ENCODE data around the gene CABP7.

CABP7 gene

DNA sequence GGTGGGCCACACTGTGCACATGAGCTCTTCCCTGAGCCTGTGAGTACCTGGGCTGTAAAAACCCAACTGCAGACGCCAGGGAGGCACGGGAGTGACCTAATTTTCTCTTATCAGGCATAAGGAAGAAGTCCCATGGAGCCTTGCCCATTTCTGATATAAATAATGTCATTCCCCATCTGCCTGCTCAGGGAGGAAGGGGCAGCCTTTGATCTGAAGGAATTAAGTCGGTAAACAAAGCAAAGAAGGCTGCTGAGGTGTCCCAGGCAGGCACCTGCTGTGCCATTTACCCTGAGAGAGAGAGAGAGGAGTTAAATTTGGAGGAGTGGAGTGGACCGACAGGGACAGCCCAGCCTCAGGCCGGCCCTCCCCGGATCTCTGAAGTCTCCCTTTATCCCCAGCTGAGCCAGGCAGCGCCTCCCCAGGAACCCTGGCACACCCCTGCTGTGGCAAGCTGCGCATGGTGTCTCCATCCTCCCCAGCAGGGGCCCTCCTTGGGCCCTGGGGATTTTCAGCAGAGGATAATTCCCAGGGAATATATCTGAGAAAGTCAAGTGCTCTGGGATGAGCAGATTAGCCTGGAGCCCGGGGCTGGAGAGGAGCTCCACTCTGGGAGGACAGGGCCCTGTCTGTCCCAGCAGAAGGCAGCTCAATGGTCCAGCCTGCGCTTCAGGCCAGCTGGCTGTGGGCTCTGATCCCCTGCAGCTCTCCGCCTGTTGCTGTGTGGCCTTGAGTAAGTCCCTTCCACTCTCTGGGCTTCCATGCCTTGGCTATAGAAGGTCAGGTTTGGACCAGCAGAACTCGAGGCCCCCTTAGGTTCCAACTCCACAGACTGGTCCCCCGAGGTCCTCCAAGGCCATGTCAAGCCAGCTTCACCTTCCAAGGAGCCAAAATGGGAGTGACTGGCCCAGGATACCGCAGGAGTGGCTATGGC, 17.5 kb upstream of the CABP7 start:
- no peak for DNase-seq (ENCODE audit: low read depth, low spot score)

DNA sequence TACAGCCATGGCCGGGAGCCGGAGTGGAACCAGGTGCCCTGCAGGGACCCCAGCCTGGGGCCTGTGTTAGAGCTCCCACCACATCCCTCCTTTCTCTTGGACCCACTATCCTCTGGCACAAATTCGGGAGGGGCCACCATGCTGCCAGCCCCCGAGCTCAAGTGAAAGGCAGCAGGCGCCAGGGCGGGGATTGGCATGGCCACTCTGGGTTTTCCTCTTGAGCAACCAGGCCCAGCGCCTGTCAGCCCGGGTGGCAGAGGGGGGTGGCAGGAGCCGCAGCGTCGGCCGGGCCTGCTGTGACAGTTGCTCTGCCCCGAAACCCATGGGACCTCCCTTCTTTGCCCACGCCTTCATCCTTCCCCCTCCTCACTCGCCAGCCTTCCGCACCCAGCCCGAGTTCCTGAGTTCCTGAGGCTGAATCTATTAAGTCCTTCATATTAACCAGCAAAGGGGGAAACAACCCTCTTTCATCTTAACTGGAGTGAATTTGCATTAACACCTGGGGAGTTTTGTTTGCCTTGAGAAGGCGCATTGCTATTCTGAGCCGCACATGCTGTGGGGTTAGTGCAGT, 16.8 kb upstream of the CABP7 start:
- DNase-seq (ENCODE audit: low read depth, low spot score) = no peak

DNA sequence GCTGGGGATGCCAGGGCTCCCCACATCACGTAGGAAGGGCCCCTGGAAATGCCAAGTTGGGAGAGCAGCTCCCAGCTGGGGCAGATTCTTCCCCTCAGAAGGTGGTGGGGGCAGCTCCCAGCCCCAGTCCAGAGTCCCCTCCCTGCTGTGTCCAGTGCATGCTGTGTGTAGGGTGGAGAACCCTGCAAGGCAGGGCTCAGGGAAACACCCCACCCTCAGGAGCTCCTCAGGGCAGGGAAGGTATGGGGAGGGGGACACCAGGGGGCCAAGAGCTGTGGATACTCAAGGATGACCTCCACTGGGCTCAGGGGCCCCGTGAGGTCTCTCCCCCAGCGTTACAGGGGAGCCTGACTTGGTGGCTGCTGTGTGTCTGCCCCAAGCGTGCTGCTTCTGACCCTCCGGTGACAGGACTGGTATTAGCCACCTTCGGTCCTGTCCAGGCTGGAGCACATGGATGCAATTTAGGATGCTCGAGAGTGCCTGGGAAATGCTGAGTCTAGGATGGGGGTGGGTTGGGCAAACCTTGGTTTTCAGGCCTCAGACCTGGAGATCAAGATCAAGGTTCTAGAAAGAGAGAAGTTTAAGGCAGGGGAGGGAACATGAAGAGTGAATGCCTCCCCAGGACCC, 16.1 kb upstream of the CABP7 start:
- DNase-seq (ENCODE audit: low read depth, low spot score) = no peak

DNA sequence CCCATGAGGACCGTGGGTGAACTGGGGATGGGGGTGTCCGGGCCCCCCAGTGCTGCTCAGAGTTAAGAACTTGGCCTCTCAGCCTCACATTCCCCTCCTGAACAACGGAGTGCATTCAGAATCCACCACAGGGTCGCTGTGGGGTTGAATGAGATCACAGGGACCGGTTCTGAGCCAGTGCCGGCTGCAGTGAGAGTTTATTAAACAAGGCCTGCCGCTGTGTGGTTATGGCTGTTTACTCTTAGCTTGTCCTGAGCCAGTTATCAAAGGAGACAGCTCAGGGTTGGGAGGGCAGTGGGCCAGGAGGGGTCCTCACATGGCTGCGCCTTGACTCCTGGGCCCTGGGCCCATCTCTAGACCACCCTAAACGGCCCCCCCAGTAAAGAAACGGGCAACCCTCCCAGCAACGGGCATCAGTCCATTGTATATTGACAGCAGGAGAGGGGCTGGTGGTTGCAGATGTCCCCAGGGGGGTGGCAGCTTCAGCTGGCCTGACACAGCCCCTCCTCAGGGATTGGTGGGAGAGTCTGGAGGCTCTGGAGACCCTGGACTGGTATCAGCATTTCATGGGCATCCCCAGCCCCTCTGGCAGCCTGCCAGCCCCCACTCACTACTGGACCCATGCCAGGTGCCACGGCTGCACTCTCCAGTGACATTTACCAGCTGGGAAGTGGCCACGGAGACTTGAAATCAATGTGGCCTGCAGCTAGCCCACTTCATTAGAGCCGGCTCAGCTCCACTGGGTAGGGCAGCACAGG, 15.1 kb upstream of the CABP7 start:
- DNase-seq (ENCODE audit: low read depth, low spot score) = no peak

DNA sequence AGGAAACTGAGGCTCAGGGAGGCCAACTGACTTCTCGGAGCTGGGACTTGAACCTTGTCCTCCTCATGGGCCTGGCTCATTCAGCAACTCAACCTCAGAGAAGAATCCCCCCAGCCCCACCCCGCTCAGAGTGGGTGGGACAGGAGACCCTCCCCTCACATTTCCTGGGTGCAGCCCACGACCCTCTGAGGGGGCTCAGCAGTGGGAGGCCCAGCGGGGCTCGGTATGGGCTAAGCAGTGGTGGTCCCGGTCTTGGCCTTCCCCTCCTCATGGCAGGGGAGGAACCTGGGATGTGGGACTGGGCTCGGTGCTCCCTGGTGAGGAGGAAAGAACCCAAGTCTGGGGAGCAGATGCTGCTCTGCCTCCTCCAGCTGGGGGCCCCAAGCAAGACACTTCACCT, 14.2 kb upstream of the CABP7 start:
- no peak for DNase-seq (ENCODE audit: low read depth, low spot score)

DNA sequence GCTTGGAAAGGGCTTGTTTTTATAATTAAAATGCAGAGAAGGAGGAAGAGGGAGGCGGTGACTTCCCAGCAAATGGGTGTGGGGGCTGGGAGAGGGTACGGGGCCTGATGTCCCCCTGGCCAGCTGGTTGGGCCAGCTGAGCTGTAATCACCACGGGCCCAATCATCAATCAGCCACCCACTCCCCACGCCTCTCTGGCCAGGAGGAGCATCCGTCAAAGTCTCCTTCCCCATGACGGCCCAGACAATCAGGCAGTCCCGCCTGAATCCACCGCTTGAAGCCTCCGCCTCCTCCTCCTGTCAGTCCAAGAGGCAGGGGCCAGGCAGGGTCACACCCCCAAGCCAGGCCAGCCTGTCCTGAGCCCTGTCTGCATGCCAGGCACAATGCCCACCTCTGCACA, 13.3 kb upstream of the CABP7 start:
- DNase-seq (ENCODE audit: low read depth, low spot score) = no peak

DNA sequence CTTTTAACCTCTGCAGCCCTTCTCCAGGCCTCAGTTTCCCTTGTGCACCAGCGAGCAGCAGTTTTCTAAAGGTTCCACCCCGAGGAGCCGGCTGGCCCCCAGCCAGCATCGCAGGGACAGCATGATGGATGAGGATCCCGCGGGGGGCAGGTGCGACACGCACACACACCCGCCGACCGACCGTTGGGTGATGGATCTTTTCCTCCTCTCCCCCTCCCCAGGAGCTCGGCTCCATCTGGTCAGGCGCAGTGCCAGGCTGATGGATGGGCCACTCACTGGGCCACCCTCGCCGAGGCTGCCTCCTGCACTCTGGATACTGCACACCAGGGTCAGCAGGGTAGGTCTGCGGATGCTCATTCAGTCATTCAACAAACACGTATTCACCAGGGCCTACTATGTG, 12.8 kb upstream of the CABP7 start:
- DNase-seq (ENCODE audit: low read depth, low spot score) = no peak

DNA sequence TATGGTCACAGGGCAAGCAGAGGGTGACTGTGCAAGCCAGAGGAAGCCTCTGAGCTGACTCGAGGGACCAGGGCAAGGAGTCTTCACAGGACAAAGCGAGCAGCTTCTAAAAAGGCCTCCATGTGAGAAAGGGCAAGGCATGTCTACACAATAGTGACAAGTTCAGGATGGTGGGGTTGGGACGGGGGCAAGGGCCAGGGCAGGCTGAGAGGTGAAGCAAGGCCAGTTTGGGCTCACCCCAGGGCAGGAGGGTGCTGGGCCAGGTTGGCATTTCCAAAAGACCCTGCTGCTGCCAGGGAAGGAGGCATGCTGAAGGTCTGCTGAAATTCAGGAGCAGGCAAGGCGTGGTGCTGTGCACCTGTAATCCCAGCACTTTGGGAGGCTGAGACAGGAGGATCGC, 12.3 kb upstream of the CABP7 start:
- no peak for DNase-seq (ENCODE audit: low read depth, low spot score)

DNA sequence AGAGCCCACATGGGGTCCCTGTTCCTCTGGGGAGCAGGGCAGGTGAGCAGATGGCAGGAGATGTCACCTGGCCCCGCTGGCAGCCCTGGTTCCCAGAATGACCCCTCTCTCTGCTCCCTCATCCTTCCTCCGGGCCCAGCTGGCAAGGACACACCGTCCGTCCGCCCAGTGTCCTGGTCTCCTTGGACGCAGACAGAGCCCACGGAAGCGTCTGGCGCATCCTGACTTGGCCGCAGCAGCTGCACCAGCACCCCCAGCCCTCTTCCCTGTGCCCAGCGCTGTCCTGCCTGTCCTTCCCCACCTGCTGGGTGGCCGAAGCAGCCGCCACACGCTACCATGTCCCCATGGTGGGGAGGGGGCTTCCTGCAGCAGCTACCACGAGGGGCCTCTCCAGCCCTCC, 9.6 kb upstream of the CABP7 start:
- DNase-seq (ENCODE audit: low read depth, low spot score) = no peak

DNA sequence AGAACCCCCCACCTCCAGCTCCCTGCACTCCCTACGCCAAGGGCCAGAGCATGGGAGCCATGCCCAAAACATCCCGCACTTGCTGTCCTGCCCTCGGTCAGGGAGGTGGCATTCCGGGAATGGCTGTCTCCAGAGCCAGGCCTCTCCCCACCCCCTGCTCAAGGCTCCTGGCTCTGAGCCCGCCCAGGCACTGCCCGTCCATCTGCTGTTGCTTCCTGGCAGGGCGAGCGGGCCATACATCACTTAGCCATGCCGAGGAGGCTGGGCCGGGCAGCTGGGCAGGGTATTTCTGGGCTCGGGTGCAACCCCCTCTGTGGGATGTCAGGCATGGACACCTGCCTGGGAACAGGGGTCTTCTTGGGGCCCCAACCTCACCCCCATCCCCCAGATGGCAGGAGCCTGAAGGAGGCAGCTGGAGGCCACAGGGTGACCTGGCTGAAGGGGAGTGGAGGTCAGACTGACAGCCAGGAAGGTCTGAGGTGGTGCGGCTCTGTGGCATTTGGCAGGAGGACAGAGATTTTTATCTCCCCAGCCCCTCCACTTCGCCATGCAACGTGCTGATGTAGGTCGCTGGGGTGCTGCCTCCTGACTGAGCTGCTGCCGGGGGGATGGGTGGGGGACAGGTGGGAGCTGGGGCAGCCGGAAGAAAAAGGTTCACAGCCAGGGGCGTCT, 8.7 kb upstream of the CABP7 start:
- no peak for DNase-seq (ENCODE audit: low read depth, low spot score)

DNA sequence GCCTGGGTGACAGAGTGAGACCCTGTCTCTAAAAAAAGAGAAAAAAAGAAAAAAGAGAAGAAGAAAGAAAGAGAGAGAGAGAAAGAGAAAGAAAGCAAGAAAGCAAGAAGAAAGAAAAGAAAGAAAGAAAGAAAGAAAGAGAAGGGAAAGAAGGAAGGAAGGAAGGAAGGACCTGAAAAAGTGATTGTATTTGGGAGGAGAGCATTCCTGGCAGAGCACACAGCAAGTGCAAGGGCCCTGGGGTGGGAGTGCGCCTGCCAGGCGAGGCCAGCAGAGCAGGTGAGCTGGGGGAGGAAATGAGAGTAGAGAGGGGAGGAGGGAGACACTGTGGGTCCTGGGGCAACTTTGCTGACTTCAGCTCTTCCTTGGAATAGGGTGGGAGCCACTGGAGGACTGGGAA, 7.7 kb upstream of the CABP7 start:
- DNase-seq (ENCODE audit: low read depth, low spot score) = no peak

DNA sequence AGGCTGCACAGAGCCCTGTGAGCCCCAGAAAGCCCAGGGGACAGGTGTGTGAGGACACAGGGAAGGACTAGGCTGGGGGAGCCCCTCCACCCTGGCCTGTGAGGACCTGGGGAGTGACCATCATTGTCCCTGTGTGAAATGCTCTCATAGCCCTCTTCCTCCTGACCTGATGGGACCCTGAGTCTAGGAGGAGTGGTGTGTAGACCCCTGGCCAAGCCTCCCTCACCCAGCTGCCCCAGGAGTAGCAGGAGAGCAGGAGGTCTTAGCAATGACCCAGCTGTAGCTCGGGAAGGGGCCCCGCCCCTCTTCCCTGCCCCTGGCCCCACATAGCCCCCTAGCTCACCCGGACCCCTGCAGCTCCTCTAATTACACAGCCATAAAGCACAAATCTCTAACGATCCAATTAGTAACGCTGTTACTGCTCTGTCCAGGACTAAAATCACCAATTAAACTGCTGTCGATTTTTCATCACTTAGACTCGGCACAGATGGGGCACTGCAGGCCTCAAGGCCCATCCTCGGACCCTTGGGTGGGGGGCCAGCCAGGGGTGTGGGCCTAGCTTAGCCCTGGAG, 6.6 kb upstream of the CABP7 start:
- no peak for DNase-seq (ENCODE audit: low read depth, low spot score)

DNA sequence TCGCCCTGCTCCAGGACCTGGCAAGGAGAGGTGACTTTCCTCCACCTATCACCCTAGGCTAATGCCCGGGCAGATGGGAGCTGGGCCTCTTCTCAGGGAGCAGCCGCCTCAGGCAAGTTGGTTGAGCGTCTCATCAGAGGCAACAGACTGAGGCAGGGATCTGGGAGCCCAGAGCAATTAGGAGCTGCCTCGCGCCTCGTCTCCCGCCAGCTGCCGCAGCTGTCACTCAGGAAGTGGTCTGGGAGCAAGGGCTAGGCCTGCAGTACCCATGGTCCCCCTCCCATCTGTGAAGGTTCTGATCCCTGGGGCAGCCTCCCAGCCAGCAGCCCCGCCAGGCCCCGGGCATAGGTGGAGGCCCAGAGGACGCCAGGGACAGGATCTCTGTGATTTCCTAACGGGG, 4.6 kb upstream of the CABP7 start:
- no peak for DNase-seq (ENCODE audit: low read depth, low spot score)

DNA sequence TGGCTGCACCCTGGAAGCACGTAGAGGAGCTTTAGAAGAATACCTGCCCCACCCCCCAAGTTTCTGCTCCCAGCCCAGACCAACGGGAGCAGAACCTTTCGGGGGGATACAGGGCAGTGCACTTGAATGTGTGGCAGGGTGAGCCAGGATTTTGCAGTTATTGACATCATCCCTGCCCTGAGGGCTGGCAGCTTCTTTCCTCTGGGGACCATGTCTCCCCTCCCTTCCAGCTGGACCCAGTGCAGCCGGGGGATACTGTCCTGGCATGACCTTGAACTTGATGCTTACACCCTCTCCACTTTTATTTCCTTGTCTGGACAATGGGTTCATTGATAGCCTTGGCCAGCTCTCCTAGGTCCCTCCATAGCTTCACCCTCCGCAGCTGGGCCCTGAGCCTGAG, 4.1 kb upstream of the CABP7 start:
- no peak for DNase-seq (ENCODE audit: low read depth, low spot score)

DNA sequence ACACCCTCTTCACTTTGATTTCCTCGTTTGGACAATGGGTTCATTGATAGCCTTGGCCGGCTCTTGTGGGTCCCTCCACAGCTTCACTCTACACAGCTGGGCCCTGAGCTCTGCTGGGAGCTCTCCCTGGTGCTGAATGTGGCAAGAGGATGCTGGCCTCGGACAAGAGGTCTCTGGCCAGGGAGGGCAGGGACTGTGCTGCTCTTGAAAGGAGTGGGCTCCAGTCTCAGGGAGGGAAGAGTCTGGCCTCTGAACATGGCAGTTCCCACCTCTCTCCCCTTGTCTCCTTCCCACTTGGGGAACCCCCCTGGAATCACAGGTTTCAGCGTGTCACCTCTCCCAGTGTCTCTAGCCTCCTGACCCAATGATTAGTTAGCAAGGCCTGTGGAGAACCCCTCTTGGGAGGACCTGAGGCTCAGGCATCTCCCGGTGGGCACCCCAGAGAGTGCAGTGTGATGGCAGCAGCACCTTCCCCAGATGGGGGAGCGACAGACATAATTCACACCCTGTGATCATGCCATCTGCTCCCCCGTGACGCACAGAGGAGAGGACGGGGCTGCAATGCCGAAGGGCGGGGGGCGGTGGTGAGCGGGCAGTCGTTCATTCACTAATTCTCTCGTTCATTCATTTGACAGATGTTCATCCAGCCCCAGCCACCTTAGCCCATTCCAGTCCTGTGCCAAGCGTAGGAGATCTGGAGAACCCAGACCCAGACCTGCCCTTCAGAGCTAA, 2.8 kb upstream of the CABP7 start:
- no peak for DNase-seq (ENCODE audit: low read depth, low spot score)

DNA sequence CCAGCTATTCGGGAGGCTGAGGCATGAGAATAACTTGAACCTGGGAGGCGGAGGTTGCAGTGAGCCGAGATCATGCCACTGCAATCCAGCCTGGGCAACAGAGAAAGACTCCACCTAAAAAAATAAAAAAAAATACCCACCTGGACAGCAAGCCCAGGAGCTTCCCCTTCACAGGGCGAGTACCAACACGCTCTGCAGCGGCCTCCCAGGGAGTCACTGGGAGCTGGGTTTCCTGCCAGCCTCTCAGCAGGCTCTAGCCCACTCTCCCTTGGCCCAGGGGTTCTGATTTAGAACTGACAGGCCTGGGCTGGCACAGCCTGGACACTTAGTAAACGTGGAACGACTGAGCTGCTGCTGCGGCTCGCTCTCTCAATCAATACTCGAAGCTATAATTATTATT, 2.0 kb upstream of the CABP7 start:
- no peak for DNase-seq (ENCODE audit: low read depth, low spot score)

DNA sequence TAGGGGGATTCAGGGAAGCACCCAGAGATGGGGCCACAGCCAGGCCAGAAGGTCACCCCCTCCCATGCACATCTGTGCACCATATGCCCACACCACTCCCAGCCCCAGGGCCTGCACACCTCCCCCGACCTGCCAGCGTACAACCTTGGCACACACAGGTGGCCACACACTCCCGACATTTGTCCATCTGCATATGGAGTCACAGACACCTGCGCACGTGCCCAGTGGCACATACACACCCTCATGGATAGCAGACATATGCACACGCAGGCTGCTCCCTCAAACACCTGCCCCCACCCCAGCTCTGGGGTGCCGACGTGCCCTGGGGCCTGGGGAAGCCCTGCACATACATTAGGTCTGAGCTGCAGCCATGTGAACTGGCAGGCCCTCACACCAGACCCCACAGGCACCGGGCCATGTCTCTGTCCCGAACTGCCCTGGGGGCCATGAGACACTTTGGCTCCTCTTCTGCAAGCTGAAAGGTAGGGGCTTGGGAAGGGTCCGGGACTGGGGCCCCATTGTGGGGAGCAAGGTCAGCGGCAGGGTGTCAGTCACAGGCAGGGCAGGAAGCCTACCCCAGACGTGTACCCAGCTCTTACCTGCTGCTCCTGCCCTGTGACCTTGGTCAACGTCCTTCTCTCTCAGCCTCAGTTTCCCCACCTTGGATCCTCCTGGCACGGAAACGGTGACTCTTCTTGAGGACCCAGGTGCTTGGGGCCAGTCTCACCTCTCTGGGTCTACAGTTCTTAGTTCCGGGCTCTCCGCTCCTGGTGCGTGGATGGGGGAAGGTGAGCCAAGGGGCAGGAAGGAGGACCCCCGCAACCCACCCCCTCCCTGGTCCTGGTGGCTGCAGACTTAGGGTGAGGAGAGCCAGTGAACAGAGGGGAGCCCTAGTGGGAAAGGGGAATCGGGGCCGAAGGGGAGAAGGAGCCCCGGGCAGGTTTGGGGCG, 579 bp upstream of the CABP7 start:
- DNase-seq (ENCODE audit: low read depth, low spot score) = no peak

DNA sequence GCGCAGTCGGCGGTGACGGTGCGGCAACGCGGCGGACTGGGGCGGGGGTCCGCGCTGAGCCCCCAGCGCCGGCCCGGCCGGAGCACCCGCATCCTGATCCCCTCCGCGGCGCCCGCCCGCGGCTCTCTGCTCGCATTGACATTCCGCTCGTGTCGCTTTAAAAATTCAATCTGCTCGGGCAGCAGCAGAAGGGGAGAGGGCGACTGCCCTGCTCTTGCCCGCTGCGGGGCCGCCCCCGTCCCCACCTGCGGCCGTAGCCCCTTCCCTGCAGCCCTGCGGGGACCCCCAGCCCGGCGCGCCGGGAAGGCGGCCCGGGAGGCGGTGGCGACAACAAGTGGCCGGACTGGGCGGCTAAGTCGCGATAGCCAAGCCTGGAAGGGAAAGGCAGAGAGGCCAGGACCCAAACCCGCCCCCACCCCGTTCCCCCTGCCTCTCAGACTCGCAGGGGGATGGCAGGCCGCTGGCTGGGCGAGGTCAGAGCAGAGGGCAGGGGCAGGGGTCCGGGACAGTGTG, 1.1 kb downstream of the CABP7 start:
- no peak for DNase-seq (ENCODE audit: low read depth, low spot score)

DNA sequence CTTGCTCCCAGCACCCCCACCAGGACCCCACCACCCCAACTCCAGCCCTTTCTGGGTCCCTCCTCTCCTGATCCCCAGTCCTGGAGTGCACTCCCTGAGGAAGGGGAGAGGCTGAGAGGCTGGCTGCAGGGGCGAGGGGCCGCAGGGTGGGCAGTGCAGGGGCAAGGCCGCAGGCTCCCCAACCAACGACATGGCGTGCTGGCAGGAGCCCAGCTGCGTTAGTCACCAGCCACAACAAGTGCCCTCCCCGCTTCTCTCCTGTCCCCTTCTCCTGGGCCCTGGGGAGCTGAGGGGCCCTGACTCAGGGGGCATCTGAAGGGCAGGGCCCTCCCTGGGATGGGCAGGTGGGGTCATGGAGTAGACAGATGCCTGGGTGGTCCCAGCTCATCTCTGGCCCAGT, 2.3 kb downstream of the CABP7 start:
- DNase-seq (ENCODE audit: low read depth, low spot score) = no peak

All from activated CD4-positive, CD25-positive, alpha-beta regulatory T cell treated with anti-CD3 and anti-CD28 coated beads, Interleukin-2, amount 50 U/mL, for 16 hours (primary cell).